OCI-LY1 (cell line): ENCODE results near the gene MSI1.

ENCODE experiments used
- EZH2 ChIP-seq: fragments of 200-600 bp; sonication (generic), shearing (Covaris generic); IDR thresholded peaks from 2 replicates; pipeline ENCODE4 v1.8.0; 2017; ENCODE audit warnings: borderline replicate concordance, mixed run types, mild to moderate bottlenecking, antibody characterized with exemption, low read length, moderate library complexity, mixed read lengths
- TF ChIP-seq, protein P1 (sequence below): fragments of 200-600 bp; sonication (generic), shearing (Covaris generic); IDR thresholded peaks from 2 replicates; pipeline ENCODE4 v1.5.1; 2017; ENCODE audit warnings: mild to moderate bottlenecking, antibody characterized with exemption, low read length, moderate library complexity, mixed read lengths

DNA sequence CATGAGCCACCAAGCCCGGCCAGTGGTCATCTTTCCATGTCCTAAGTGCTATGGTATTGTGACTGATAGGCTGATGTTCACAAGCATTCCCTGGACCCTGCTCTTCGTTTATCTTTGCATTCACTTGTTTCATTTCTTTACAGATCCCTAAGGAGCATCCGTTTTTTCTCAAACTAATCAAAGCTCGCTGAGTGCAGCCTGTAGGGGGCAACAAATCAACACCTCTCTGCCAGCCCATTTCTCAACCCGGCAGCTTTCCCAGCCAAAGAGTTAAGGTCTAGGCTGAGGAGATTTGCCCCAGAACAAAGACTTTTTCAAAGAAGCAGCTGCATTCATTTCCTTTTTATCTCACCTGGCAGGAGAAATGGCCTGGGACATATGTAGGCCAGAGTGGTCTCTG is 54.7 kb downstream of the MSI1 start:
- TF ChIP-seq, protein P1, sequence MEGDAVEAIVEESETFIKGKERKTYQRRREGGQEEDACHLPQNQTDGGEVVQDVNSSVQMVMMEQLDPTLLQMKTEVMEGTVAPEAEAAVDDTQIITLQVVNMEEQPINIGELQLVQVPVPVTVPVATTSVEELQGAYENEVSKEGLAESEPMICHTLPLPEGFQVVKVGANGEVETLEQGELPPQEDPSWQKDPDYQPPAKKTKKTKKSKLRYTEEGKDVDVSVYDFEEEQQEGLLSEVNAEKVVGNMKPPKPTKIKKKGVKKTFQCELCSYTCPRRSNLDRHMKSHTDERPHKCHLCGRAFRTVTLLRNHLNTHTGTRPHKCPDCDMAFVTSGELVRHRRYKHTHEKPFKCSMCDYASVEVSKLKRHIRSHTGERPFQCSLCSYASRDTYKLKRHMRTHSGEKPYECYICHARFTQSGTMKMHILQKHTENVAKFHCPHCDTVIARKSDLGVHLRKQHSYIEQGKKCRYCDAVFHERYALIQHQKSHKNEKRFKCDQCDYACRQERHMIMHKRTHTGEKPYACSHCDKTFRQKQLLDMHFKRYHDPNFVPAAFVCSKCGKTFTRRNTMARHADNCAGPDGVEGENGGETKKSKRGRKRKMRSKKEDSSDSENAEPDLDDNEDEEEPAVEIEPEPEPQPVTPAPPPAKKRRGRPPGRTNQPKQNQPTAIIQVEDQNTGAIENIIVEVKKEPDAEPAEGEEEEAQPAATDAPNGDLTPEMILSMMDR: peak; percentile 55
- TF ChIP-seq EZH2: no peak
